GM12872 (cell line): ENCODE measurements around the gene RPS21.

Experiments used
- TF ChIP-seq, protein P1 (sequence below): IDR thresholded peaks from 3 replicates; pipeline ENCODE4 v1.5.1; 2011; ENCODE audit warnings: low read depth, mild to moderate bottlenecking, low read length, moderate library complexity; ENCODE audit not compliant: insufficient read depth

The RPS21 gene

DNA sequence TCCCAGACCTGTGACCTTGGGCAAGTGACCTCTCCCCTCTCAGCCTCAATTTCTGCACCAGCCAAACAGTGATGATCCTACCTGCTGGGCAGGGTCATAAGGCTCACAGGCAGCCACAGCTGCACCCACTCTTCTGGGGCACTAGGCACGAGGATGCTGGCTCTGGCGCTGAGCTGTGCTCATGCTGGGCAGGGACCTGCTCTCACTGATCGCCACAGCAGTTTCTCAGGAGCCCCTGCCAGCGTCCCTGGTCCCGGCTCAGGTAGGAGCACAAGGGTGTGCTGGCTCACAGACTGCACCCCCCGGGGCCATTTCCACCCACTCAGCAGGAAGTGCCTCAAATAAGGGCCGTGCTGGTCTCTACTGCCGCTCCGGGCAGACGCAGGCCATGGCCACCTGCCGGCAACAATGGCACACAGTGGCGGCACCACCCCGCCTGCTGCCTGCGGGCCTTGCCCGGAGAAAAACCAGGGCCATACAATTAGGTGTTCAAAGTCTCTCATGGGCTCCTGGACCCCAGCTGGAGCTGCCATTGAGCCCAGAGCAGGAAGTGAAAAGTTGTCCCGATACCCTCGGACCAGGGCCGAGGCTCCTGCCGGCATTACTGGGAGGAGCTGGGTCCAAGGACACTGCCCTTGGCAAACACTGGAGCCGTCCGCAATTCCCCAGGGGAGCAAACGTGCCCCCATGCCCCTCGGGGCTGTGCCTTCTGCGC lies 24.7 kb downstream of the RPS21 start:
- TF ChIP-seq, protein P1, sequence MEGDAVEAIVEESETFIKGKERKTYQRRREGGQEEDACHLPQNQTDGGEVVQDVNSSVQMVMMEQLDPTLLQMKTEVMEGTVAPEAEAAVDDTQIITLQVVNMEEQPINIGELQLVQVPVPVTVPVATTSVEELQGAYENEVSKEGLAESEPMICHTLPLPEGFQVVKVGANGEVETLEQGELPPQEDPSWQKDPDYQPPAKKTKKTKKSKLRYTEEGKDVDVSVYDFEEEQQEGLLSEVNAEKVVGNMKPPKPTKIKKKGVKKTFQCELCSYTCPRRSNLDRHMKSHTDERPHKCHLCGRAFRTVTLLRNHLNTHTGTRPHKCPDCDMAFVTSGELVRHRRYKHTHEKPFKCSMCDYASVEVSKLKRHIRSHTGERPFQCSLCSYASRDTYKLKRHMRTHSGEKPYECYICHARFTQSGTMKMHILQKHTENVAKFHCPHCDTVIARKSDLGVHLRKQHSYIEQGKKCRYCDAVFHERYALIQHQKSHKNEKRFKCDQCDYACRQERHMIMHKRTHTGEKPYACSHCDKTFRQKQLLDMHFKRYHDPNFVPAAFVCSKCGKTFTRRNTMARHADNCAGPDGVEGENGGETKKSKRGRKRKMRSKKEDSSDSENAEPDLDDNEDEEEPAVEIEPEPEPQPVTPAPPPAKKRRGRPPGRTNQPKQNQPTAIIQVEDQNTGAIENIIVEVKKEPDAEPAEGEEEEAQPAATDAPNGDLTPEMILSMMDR = no peak

GRCh38 chr20:62412194-62413024 lies 25.5 kb downstream of the RPS21 start:
- TF ChIP-seq, protein P1 = no peak

DNA sequence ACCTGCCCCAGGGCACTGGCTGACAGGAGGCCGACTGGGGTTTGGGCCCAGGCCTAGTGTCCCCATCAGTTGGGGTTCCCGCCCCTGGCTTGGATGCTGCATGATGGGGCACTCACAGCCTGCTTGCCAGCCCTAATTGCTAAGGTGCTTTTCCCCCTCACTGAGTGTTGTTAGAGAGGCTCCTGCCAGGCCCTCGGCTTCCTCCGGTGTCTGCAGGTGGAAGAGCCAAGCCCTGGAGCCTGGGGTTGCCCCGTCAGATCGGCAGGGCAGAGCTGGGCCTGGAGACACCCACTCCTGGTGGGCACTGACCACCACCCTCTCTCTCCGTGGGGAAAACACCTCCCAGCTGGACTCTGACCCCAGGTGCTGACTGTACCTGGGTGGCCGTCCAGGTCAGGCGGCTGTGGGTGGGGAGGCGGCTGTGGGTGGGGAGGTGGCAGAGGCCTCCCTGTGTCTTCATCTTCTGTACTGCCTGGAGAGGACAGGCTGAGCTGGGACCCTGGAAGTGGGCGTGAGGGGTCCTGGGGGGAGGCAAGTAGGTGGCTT lies 26.2 kb downstream of the RPS21 start:
- TF ChIP-seq, protein P1 = no peak

GRCh38 chr20:62413896-62414481 lies 27.1 kb downstream of the RPS21 start:
- TF ChIP-seq, protein P1 = peak; percentile 21; the same call in 1 of the 3 replicates

GRCh38 chr20:62415354-62416111 lies 28.6 kb downstream of the RPS21 start:
- TF ChIP-seq, protein P1 = no peak

DNA sequence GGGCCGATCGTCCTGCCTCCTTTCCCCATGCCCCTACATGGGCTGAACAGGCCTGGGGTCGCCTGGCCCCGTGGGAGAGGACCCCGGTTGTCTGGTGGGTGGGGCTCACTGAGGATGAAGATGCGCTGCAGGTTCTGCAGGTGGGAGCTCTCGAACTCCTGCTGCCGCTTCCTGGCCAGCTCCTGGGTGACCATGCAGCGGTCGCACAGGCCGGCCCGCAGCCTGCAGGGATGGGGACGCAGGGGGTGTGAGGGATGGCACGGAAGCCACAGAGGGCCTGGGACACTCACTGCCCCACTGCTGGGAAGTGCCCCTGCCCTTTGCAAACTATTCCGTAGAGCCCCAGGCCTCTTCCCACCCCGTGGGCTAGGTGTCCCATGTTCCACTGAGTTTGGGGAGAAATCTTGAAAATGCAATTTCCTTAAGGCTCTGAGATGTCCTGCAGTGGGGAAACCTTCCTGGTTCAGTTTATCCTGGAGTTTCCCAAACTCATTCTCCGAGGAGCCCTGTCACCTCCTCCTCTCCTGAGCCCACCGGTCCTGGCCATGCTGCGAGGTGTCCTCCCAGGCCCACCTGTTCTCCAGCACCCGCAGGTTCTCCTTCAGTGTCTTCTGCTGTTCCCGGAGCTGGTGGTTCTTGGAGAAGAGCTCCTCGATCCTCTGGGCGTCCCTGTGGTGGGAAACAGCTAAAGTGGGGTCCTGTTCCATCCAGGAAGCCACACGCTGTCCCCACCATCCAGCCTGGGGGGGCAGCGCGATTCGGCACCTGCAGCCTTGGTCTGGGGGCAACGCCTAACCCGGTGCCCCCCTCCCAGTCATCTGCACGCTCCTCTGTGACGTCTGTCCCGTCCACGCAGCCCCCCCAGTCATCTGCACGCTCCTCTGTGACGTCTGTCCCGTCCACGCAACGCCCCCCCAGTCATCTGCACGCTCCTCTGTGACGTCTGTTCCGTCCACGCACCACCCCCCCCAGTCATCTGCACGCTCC lies 30.0 kb downstream of the RPS21 start:
- TF ChIP-seq, protein P1 = no peak
